ENCODE results near the gene SHCBP1.

The SHCBP1 gene

DNA sequence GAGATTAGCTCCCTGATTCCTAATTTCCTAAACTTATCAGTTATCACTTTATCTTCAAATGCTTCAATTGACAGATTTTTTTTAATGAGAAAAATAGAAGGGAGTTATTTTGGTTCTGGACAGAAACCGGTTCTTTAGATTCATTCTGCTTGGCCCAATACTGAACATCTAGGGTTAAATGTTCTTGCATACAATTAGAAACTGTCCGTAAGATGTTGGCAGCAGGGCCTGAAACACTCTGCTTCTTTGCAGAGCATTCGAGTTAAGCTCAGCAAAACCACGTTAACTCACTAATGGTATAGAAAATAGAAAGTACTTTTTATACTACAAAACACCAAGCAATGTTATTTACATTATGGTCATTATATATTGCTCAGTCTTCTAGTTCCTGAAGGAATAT lies 7.2 kb downstream of the SHCBP1 start:
- DNase-seq (ENCODE audit: low read depth in 2 of 2), result no peak

- DNase-seq (ENCODE audit: low read depth in 2 of 2), result no peak
These were observed 7.8 kb downstream of the SHCBP1 start for GRCh38 chr16:46613352-46613751.

GRCh38 chr16:46612121-46612520 lies 9.1 kb downstream of the SHCBP1 start:
- DNase-seq (ENCODE audit: low read depth in 2 of 2), result no peak

DNA sequence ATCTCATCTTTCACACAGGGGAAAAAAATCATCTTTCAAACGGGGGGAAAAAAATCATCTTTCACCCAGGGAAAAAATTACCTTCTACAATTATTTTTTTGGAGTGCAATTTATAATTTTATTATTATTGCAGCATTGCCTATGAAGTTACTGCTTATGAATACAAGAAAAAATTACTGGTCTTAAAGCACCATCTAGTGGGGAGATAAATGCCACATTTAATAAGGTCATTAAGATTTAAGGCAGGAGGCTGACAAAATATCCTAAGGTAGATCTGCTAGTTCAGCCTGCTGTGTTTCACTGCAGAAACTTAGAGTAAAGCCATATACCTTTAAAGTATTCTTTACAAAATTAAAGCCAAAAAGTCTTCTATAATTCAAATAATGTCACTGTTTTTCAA lies 13.7 kb downstream of the SHCBP1 start:
- no peak for DNase-seq (ENCODE audit: low read depth in 2 of 2)

GRCh38 chr16:46606231-46606630 lies 14.9 kb downstream of the SHCBP1 start:
- no peak for DNase-seq (ENCODE audit: low read depth in 2 of 2)

DNA sequence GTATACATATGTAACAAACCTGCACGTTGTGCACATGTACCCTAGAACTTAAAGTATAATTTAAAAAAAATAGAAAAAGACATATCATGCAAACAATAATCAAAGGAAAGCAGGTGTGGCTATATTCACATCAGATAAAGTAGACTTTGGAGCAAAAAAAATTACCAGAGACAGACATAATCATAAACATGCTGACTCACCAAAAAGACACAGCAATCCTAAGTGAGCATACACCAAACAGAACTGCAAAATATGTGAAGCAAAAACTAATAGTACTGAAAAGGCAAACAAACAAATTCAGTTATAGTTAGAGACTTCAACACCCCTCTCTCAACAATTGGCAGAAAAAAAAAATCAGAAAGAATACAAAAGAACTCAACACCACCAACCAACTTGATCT lies 29.9 kb downstream of the SHCBP1 start:
- no peak for DNase-seq (ENCODE audit: low read depth in 2 of 2)

DNA sequence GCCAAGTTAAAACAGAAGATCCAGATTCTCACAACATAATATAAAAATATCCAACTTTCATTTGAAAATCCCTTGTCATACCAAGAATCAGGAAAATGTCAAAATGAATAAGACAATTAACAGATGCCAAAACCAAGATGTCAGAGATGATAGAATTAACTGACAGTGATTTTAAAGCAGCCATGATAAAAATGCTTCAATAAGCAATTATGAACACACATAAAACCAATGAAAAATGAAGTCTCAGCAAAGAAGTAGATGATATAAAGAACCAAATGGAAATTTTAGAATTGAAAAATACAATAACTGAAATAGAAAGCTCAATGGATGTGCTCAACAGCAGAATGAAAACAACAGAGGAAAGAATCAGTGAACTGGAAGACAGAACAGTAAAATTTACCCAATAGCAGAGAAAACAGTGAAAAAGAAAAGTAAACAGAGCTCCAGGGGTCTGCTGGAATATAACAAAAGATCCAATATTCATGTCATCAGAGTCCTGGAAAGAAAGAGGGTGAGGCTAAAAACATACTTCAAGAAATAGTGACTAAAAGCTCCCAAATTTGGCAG lies 35.1 kb downstream of the SHCBP1 start:
- no peak for DNase-seq (ENCODE audit: low read depth in 2 of 2)

DNA sequence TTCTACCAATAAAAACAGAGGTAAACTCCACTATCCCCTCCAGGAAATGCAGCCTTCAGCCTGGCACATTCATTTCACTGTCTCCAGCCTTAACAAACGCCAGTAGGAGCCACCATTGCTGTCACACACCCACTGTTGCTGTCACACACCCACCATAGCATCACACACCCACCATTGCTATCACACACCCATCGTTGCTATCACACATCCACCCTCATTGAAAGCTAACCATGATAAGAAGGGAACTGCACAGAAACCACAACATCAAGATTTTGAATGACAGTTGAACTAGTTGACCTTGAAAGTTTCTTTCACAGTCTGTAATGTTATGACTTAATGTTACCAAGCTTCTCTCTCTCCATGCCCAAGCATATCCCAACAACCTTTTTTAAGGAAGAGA lies 38.1 kb downstream of the SHCBP1 start:
- no peak for DNase-seq (ENCODE audit: low read depth in 2 of 2)

DNA sequence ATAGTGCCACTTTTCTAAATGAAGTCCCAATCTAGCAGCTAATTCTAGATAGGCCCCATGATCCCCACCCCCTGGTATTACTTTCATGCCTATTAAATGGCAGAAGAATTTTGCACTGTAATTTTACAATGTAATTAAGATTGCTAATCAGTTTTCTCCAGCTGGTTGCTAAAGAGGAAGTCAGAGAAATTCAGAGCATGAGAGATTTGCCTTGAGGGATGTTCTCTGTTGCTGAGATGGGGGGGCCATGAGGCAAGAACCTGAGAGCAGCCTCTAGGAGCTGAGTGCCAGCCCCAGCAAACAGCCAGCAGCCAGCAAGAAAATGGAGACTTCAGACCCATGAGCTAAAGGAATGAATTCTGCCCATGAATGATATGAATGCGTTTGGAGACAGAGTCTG lies 38.9 kb downstream of the SHCBP1 start:
- DNase-seq (ENCODE audit: low read depth in 2 of 2), result no peak

GRCh38 chr16:46577988-46578579 lies 43.1 kb downstream of the SHCBP1 start:
- no peak for DNase-seq (ENCODE audit: low read depth in 2 of 2)

DNA sequence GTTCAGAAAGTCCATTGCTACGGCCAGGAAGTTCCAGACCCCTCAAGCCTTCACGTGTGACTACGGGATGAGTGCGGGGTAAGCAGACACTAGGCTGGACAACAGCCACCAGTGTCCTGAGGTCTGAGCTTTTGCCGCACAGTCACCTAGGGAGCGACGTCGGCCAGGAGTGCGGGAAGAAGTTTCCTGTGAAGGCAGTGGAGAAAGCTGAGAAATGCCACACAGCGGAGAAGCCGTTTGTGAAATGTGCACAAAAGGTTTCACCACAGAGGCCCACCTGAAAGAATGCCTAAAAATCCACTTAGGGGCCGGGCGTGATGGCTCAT lies 47.4 kb downstream of the SHCBP1 start:
- DNase-seq (ENCODE audit: low read depth in 2 of 2), result no peak

DNA sequence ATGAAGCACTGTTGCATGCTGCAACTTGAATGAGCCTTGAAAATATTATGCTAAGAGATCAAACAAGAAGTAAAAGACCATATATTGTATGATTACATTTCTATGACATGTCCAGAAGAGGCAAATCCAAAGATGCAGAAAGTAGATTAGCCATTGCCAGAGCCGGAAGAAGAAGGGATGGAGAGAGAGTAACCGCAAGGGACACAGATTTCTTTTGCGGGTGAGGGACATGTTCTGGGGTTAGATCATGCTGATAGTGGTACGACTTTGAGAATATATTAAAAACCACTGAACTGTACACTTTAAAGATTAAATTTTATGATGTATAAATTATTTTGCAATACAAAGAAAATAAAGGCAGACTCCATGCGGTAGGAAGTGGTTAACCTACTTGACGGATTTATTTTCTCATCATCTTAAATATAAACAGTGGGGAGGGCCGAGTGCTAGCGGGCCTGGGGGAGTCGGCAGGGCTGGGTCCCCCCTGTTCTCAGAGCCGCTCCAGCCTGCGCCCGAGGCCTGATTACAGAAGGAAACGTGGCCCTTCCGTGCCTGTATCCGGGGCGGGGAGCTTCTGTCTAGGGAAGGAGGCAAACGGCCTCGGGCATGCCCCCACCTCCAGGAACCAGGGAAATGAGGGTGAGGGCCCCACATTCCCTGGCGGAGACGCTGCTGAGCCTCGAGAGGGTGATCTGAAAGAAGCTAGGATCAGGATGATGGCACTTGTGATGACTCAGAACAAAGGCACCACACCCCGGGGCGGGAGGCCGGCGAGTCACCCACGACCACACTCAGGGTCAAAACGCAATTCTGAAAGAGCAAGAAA lies 48.0 kb downstream of the SHCBP1 start:
- no peak for DNase-seq (ENCODE audit: low read depth in 2 of 2)

GRCh38 chr16:46569231-46569735 lies 51.9 kb downstream of the SHCBP1 start:
- no peak for DNase-seq (ENCODE audit: low read depth in 2 of 2)

- DNase-seq (ENCODE audit: low read depth in 2 of 2), result no peak
These were observed 52.5 kb downstream of the SHCBP1 start for GRCh38 chr16:46568472-46569230.

DNA sequence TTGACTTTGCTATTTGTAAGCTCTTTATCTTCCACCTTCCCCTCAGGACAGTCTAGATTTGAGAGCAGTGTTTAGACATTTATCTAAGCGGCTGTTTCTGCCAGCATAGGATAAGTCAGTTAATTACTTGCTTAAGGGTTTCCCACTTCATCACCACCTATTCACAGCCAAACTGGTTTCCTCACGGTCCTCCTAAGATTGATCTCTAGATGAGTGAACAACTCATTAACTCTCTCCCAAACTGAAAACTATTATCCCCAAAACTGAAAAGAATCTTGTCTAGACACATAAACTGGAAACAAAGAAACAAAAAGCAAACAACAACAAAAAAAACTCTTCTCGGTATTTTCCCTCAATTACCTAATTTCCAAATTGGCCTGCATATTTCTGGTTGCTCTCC lies 58.2 kb downstream of the SHCBP1 start:
- DNase-seq (ENCODE audit: low read depth in 2 of 2), result no peak

- no peak for DNase-seq (ENCODE audit: low read depth in 2 of 2)
These were observed 63.2 kb downstream of the SHCBP1 start for GRCh38 chr16:46558018-46558417.

DNA sequence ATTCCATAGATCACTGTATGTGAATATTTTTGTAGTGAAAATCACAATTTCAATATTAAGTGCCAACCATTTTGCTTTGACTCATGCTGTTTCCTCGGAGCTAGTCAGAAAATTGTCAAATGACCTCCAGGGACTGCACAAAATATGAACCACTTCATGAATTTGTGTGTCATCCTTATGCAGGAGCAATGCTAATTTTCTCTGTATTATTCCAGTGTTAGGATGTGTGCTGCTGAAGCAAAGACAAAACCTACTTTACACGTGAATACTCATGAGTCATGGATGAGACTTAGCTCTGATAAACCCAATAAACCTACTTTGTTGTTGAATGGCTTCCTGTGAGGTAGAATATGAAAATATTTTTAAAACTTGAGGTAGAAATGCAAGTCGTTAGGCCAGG lies 65.2 kb downstream of the SHCBP1 start:
- no peak for DNase-seq (ENCODE audit: low read depth in 2 of 2)

DNA sequence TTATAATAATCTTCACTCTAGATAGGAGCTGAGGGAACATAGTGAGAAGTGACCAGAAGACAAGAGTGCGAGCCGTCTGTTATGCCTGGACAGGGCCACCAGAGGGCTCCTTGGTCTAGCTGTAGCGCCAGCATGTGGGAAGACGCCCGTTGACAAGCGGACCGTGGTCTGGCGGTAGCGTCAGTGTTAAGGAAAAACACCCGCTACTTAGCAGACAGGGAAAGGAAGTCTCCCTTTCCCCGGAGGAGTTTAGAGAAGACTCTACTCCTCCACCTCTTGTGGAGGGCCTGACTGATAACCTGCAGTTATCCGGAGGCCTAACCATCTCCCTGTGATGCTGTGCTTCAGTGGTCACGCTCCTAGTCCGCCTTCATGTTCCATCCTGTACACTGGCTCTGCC lies 66.7 kb downstream of the SHCBP1 start:
- DNase-seq (ENCODE audit: low read depth in 2 of 2), result peak; percentile 19 to 27

DNA sequence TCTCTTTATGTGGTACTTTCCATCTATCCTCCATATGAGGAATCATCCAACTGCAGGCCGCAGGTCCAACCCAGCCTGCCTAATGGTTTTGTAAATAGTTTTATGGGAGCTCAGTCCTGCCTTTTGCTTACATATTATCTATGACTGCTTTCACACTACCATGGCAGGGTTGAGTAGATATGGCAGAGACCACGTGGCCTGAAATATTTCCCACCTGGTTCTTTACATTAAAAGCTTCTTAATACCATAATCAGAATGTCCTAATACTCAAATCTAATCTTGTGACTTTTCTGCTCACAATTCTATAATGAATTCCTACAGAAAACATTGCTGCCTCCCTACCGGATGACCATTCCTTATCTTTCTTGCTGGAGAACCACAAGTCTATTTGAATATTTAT lies 71.7 kb downstream of the SHCBP1 start:
- DNase-seq (ENCODE audit: low read depth in 2 of 2), result no peak
